Stimulated activated CD4-positive, alpha-beta T cell treated with anti-CD3 and anti-CD28 coated beads, Interleukin-1b, Interleukin-23, amount 100 ng/mL, for 4 hours (primary cell): ENCODE data around the gene MUC4.

ENCODE experiments used
- DNase-seq, 2 donors: peaks; one replicate each; pipeline ENCODE4 v3.0.0-alpha.2; 2020; ENCODE audit warnings: low read depth in 2 of 2

The MUC4 gene

DNA sequence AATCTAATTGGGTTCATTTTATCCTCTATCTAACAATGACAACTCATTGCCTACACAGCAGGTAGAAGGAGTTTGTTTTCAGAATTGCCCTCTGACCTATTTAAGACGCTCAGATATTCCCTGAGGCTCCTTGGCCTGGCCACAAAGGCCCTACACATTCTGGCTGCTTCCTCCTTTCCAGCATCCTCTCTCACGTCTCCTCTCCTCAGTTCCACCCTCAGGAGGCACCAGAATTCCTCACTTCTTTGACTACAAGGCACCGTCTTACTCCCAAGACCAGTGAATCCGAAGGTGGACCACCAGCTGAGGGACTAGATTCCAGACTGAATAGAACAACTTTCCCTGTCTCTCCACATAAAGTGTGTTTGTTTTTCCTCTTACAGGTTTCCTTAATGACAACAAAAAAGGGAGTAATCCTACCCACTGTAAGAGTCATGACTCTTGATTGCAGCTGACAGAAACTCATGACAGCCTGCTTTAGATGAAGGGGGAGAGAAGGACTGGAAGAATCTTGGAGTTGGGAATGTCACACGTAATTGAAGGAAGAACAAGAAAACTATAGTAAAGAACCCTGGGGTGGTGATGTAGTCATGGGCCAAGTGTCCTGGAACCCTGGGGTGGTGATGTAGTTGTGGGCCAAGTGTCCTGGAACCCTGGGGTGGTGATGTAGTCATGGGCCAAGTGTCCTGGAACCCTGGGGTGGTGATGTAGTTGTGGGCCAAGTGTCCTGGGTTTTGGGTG is 112.9 kb downstream of the MUC4 start:
- DNase-seq: no peak

DNA sequence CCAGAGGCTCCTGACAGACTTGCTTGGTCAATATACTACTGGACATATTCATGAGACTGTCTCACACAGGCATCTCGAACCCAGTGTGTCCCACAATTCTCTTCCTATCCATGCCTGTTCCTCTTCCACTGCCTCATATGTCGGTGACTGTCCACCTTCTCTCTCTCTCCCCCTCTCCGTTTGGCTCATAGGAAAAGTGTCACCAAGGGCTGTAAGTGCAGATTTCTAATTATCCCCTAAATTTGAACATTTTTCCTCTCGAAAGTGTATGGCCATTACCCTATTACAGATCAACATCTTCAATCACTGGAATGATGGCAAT is 113.4 kb downstream of the MUC4 start:
- DNase-seq: no peak

DNA sequence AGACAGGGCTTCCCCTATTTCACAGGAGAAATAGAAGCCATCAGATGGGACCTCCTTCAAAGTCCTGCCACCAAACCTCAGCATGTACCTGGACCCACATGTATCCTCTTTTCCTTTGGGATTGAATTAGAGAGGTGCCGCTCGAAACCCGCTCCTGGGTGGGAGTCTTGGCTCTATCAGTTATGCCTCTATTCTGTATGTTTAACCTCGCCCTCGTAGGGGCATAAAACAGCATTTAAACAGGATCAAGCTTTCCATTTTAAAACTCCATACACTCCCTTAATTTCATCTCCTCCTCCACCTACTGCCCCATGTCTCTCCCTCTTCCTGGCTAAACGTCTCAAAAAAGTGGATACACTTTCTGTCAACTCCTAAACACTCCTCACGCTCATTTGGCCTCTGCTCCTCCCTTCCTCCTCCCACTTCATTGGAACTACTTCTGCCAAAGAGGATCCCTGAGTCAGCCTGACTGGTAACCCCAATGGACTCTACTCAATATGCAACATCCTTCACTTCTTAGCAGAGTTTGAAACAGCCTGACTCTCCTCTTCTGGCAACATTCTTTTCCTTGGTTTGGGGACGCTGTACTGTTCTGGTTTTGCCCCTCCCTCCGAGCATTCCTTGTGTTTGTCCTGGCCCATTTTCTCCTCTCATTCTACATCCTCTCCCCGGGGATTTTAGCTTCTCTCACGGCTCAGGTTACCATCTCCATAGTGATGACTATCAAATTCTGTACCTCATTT is 114.0 kb downstream of the MUC4 start:
- no peak for DNase-seq
